ENCODE measurements around the gene CTSE. TPM values are rescaled to one million over a fixed set of nuclear protein-coding genes. Genes with fewer than 3 reads are reported as not detected.

CTSE gene
- total and polyA plus RNA-seq, 9 of the 15 experiments (the other 6 are each of a cell fraction or from before 2014, with no cell fraction given): 0.04 to 0.18 (median 0.09) TPM; not detected in 4

- TF ChIP-seq, protein P1, sequence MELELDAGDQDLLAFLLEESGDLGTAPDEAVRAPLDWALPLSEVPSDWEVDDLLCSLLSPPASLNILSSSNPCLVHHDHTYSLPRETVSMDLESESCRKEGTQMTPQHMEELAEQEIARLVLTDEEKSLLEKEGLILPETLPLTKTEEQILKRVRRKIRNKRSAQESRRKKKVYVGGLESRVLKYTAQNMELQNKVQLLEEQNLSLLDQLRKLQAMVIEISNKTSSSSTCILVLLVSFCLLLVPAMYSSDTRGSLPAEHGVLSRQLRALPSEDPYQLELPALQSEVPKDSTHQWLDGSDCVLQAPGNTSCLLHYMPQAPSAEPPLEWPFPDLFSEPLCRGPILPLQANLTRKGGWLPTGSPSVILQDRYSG (tag; conservative IDR thresholded peaks at IDR 0.05; ENCODE audit: low read depth): no peak
- TF ChIP-seq ELF2 (CRISPR knock-in tag; IDR thresholded peaks at IDR 0.05) (no peak), DEAF1 (CRISPR knock-in tag; IDR thresholded peaks at IDR 0.05) (no peak), CBX5 (IDR thresholded peaks at IDR 0.05; ENCODE audit: borderline replicate concordance, low read depth) (no peak), PKNOX1 (IDR thresholded peaks at IDR 0.05) (0 out of 2 replicates have a peak, but pooled peaks have one; percentile 8), ZNF586 (CRISPR knock-in tag; conservative IDR thresholded peaks at IDR 0.05) (no peak), FOXA3 (CRISPR knock-in tag; conservative IDR thresholded peaks at IDR 0.05 in 1 of 2, IDR thresholded peaks at IDR 0.05 in 1 of 2) (no peak), RBM17 (IDR thresholded peaks at IDR 0.05; ENCODE audit: borderline replicate concordance, low read depth, low read length) (no peak), POLR3G (IDR thresholded peaks at IDR 0.05; ENCODE audit: extremely low read depth, insufficient read length, insufficient replicate concordance) (no peak), ZNF134 (CRISPR knock-in tag; conservative IDR thresholded peaks at IDR 0.05) (no peak), MAFK (IDR thresholded peaks at IDR 0.05; ENCODE audit: low read length) (peak; percentile 75), ATF7 (IDR thresholded peaks at IDR 0.05) (peak; percentile 46; the same call in 1 of the 2 replicates), ZFP36 (IDR thresholded peaks at IDR 0.05; ENCODE audit: low read depth, low read length, partially characterized antibody) (no peak), HNRNPK (IDR thresholded peaks at IDR 0.05; ENCODE audit: low read depth, low read length, poor library complexity, severe bottlenecking) (no peak), CHD2 (IDR thresholded peaks at IDR 0.05; ENCODE audit: low read depth, low read length) (no peak), SRSF7 (optimal IDR thresholded peaks at IDR 0.05; ENCODE audit: low read depth, low read length) (no peak), RB1 (IDR thresholded peaks at IDR 0.05; ENCODE audit: low read depth) (no peak), SMAD1 (IDR thresholded peaks at IDR 0.05; ENCODE audit: low read depth, low read length, partially characterized antibody) (peak; percentile 59), PHB (CRISPR knock-in tag; IDR thresholded peaks at IDR 0.05) (no peak), TCF7 (IDR thresholded peaks at IDR 0.05; ENCODE audit: borderline replicate concordance) (no peak), ETS2 (tag; IDR thresholded peaks at IDR 0.05; ENCODE audit: borderline replicate concordance, poor library complexity, severe bottlenecking) (no peak)
- TF ChIP-seq, protein P2, sequence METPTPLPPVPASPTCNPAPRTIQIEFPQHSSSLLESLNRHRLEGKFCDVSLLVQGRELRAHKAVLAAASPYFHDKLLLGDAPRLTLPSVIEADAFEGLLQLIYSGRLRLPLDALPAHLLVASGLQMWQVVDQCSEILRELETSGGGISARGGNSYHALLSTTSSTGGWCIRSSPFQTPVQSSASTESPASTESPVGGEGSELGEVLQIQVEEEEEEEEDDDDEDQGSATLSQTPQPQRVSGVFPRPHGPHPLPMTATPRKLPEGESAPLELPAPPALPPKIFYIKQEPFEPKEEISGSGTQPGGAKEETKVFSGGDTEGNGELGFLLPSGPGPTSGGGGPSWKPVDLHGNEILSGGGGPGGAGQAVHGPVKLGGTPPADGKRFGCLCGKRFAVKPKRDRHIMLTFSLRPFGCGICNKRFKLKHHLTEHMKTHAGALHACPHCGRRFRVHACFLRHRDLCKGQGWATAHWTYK (CRISPR knock-in tag; IDR thresholded peaks at IDR 0.05): no peak
- TF ChIP-seq, protein P3, sequence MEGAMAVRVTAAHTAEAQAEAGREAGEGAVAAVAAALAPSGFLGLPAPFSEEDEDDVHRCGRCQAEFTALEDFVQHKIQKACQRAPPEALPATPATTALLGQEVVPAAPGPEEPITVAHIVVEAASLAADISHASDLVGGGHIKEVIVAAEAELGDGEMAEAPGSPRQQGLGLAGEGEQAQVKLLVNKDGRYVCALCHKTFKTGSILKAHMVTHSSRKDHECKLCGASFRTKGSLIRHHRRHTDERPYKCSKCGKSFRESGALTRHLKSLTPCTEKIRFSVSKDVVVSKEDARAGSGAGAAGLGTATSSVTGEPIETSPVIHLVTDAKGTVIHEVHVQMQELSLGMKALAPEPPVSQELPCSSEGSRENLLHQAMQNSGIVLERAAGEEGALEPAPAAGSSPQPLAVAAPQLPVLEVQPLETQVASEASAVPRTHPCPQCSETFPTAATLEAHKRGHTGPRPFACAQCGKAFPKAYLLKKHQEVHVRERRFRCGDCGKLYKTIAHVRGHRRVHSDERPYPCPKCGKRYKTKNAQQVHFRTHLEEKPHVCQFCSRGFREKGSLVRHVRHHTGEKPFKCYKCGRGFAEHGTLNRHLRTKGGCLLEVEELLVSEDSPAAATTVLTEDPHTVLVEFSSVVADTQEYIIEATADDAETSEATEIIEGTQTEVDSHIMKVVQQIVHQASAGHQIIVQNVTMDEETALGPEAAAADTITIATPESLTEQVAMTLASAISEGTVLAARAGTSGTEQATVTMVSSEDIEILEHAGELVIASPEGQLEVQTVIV (CRISPR knock-in tag; IDR thresholded peaks at IDR 0.05; ENCODE audit: borderline replicate concordance): no peak
Measured at GRCh38 chr1:206001476-206001888, 22.2 kb downstream of the CTSE start (continued).
